IPS-NIHi11 (cell line): Measurements from ENCODE around the gene CHRM4.
A peak's percentile ranks its signal among the peaks of the same experiment; 100 is the strongest.

Source experiments
- DNase-seq: peaks from one replicate; pipeline ENCODE4 v3.0.0; 2012; ENCODE audit warnings: mixed read lengths, low spot score

Gene CHRM4

DNA sequence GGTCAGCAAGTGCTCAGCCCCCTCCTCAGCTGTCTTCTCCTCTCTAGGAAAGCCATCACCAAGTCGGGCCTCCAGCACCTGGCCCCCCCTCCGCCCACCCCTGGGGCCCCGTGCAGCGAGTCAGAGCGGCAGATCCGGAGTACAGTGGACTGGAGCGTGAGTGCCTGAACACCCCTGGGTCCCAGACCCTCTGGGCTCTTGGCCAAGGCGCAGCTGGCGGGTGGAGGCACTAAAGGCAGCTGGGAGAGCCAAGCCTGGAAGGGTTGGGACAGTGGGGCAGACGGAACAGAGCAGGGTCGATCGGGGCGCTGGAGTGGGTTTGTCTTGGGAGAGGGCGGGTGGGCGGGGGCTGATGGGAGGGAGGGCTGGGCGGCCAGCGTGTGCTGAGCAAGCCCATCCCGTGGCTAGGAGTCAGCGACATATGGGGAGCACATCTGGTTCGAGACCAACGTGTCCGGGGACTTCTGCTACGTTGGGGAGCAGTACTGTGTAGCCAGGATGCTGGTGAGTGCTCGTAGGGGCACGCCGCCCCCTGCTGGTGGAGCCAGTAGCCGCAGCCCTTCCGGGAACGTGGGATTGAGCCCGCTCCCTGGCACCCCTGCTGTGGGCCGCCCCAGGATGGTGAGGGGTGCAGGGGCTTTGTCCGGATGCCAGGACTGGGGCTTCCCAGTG is 24.2 kb downstream of the CHRM4 start:
- DNase-seq: peak; percentile 79

DNA sequence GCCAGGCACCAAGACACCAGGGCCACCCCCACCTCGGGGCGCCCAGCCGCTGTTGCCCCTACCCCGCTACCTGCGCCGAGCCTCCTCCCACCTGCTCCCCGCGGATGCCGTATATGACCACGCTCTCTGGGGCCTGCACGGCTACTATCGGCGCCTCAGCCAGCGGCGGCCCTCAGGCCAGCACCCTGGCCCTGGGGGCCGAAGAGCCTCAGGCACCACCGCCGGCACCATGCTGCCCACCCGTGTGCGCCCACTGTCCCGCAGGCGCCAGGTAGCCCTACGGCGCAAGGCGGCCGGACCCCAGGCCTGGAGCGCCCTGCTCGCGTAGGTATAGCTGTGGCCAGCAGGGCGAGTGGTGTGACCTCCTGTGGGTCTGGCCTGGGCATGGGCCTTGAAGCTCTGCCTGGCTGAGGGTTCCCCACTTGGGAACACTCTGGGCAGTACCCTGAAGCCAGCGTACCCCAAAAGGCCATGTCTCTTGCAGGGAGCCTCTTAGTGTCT is 24.9 kb downstream of the CHRM4 start:
- no peak for DNase-seq

- DNase-seq: no peak
Observed at GRCh38 chr11:46366260-46366659, 25.3 kb downstream of the CHRM4 start.

DNA sequence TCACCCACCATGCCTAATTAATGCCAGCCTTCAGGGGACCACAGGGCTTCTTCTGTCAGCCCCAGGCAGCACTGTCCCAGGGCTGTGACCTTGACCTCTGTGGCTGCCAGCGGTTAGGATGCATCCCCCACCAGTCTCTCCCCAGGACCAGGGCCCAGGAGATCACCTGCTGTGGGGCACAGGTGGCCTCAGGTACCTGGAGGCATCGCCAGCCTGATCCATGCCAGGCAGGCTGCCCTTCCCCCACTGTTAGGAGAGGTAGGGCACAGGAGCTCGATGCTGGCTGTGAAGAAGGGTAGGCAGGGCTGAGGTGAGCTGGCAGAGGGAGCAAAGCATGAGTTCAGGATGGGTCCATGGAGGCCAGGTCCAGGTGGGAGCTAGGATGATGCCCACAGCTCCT is 26.8 kb downstream of the CHRM4 start:
- no peak for DNase-seq

- DNase-seq: no peak
Observed at GRCh38 chr11:46364056-46364455, 27.5 kb downstream of the CHRM4 start.

- DNase-seq: no peak
Observed at GRCh38 chr11:46363455-46364005, 28.0 kb downstream of the CHRM4 start.

DNA sequence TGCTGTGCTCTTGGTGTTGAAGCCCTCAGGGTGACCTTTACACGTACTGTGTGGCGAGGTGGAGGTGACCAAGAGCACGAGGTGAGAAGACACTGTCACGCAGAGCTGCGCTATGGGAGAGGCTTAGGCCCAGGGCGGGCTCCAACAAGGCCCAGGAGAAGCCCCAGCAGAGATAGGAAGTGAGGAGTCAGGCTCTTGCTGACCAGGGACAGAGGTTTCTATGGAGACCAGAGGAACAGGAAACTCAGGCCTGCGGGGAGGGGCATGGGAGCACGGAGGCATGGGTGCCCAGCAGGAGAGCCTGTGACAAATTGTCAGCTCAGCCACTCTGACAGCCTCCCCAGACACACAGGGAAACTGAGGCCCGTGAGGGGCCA is 28.6 kb downstream of the CHRM4 start:
- peak; percentile 60 for DNase-seq

- no peak for DNase-seq
Observed at GRCh38 chr11:46362156-46363030, 29.2 kb downstream of the CHRM4 start.

- peak; percentile 54 for DNase-seq
Observed at GRCh38 chr11:46361283-46362155, 30.1 kb downstream of the CHRM4 start.

GRCh38 chr11:46360878-46361277 is 30.7 kb downstream of the CHRM4 start:
- no peak for DNase-seq

GRCh38 chr11:46359953-46360352 is 31.6 kb downstream of the CHRM4 start:
- DNase-seq: no peak

GRCh38 chr11:46357483-46357936 is 34.1 kb downstream of the CHRM4 start:
- no peak for DNase-seq

DNA sequence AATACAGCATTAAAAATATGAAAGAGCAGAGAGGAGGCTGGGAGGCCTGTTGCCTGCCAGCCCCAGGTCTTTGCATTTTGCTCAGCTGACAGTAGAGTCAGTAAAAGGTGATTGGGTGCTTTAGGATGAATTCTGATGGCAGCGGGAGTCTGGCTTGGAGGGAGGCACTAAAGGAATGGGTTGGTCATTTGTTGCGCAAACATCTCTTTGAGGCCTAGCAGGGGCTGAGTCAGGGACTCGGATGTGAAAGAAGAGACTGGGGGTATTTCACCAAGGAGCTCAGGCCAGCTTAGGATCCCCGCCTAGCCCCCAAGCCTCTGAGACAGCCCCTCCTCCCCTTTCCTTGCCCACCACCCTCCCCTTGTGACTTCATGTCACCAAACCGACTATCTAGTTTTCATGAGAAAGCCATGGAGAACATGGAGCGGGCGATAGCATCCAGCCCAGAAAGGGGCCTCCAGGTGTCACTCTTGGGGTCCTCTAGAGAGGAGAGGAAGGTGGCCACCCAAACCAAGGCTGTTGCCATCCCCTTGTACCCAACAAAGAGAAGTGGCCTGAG is 34.6 kb downstream of the CHRM4 start:
- no peak for DNase-seq

- no peak for DNase-seq
Observed at GRCh38 chr11:46353698-46354097, 37.9 kb downstream of the CHRM4 start.

DNA sequence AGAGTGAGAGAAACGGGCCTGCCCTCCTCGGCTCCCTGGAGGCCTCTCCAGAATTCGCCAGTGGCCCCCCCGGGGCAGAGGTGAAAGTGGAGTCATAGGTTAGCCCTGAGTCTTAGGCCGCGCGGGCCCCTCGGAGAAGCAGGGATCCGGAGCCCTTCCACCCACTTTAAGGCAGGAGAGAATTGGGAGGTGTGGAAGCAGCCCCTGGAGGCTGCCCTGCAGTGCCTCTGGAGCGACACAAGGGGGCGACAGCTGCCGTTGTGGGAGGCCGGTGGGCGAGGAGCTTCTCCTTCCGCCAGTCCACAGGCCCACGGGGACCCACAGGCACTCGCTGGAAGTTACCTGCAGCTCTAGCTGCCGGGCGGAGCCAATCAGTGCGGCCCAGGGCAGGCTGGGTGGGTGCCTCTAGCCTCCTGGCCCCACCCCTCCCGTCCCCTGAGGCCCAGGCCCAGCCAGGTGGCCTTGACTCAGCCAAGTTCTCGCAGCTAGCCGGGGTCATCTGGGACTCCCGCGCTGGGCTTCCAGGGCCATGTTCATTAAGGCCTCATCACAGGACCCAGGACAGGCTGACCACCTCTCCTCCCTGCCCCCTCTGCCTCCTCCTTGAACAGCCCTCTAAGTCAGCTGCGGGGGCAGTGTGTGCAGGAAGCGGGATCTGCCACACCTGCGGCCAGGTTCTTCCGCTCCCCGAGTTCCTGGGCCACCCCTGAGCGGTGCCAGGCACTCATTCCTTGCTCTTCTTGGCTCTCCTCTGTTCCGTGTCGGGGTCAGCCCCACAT is 39.3 kb downstream of the CHRM4 start:
- DNase-seq: peak; percentile 80

- DNase-seq: no peak
Observed at GRCh38 chr11:46351606-46352005, 40.0 kb downstream of the CHRM4 start.

GRCh38 chr11:46351148-46351547 is 40.4 kb downstream of the CHRM4 start:
- DNase-seq: no peak

DNA sequence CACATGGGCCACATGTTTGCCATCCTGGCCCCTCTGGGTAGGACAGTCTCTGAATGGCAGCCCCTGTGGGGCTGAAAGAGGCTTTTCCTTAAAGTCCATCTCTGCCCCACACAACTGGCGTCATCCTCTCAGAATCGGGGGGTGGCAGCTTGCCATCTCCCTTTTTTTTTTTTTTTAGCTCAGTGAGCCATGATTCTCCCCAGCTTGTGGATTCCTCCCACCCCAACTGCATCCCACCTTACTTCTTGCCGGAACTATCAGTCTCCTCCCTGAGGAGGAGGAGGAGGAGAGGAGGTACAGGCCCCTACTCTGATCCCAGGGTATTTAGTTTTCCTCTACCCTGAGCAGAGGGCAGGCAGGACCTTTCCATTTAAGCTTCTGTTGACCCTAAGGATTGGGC is 40.9 kb downstream of the CHRM4 start:
- DNase-seq: no peak

GRCh38 chr11:46348566-46349401 is 42.8 kb downstream of the CHRM4 start:
- no peak for DNase-seq
